GM12874 (cell line): ENCODE measurements around the gene MOG.

Experiments used
- TF ChIP-seq, protein P1 (sequence below): IDR thresholded peaks from 2 replicates; pipeline ENCODE4 v1.5.1; 2011; ENCODE audit warnings: low read depth, mild to moderate bottlenecking, control low read depth, low read length, moderate library complexity; ENCODE audit not compliant: insufficient read depth

The MOG gene

DNA sequence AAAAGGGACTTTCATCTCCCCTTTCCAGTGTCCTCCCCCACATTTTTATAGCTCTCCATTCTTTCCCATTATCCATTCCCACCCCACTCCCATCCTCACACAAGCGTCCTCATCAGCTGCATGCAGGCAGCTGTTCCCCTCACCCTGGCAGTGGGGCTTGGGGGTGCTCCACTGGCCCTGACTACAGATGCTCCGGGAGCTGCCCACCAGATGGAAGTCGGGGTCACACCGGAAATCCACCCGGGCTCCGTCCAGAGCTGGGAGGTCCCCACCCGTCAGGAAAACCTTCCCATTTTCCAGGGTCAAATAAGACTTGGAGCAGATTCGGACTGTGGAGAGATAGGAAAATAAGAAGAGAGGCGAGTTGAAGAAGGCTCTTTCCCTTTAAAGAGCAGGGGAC, 26.6 kb upstream of the MOG start:
- TF ChIP-seq, protein P1, sequence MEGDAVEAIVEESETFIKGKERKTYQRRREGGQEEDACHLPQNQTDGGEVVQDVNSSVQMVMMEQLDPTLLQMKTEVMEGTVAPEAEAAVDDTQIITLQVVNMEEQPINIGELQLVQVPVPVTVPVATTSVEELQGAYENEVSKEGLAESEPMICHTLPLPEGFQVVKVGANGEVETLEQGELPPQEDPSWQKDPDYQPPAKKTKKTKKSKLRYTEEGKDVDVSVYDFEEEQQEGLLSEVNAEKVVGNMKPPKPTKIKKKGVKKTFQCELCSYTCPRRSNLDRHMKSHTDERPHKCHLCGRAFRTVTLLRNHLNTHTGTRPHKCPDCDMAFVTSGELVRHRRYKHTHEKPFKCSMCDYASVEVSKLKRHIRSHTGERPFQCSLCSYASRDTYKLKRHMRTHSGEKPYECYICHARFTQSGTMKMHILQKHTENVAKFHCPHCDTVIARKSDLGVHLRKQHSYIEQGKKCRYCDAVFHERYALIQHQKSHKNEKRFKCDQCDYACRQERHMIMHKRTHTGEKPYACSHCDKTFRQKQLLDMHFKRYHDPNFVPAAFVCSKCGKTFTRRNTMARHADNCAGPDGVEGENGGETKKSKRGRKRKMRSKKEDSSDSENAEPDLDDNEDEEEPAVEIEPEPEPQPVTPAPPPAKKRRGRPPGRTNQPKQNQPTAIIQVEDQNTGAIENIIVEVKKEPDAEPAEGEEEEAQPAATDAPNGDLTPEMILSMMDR: no peak

DNA sequence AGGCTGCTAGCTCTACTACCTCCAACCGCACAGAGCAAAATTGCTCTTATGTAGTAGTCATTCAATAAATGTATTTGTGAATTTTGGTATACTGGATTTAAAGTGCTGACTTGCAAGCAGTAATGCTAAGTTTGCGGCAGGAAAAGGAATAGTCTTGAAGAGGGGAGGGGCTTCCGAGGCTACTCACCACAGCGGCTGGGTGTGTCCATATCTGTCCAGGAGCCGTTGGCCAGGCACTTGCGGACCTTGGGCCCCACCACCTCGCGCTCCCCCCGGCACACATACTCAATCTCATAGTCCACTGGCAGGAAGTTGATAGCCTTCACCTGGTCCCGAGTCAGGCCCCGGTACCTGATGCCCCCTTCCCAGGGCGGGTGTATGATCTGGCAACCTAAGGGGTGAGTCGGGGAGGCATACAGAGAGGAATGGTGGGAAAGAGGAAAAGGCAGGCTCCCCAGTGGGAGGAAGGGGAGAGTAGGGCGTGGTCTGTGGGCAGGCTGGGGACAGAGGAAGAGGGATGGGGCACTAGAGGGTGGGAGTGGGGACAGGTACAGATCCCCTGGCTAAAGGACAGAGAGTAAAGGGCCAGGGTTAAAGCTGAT, 25.6 kb upstream of the MOG start:
- TF ChIP-seq, protein P1: no peak

DNA sequence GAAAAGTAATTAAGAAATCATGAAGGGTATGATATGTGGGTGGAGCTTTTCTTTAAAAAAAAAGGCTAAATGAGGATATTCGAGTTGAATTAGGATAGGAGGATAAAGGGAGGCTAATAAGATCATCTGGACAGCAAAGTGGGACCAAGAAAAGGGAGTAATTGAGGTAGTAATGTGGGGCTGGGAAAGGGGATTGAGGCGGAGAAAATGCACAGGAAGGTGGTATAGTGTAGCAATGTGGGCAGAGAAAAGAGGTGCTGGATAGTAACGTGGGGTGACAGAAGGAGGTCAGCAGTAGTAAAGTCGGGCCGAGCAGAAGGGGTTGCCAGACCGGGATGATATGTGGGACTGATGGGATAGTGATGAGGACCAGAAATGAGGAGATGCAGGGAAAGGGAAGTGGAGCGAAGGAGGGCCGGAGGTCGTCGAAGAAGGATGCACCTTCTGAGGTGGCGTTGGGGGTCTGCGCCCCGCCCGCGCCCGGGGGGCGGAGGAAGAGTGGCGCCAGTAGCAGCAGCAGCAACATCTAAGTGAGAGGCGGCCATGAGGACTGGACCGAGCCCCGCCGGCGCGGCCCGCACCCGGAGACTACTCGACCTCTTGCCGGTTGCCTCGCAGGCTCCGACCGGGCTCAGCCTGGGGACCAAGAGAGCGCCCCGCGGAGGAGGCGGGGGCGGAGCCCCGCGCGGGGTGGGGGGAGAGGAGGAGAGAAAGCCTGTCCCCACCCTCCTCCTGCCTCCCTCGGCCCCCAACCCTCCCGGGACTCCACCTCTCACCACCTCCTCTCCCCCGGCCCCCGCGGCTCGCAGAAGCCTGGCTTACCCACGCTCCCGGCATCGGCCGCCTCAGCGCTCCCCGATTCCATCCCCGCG, 24.8 kb upstream of the MOG start:
- TF ChIP-seq, protein P1: no peak

DNA sequence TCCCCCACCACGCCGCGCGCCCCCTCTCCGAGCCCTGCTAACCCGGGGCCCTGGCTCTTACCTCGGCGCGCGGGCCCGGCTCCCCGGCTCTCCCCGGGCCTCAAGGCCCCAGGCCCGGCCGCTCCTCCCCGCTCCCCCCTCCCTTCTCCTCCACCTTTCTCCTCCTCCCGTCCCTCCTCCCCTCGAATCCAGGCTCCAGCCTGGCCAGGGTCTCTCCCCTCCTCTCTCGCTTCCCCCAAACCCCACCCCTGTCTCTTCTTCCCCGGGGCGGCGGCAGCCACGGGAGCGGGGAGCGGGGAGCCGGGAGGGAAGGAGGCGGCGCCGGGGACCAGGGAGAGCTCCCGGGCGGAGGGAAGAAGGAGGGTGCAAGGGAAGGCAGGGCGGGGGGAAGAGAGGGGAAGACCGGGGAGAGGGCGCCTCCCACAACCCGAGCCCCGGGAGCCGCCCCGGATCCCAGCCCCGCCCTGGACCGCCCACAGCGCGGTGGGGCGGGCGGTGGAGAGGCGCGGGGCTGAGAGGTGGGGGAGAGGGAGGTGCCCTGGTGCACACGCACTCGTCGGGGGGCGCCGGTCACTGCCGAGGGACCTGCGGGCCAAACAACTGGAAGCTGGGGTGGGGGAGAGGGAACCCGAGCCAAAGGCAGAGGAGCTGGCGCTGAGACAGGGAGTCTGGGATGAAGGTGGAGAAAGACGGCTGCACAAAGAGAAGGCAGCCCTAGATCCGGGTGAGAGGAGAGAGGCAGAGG, 23.9 kb upstream of the MOG start, which contains the start of gene GABBR1:
Gene GABBR1 (minus strand): TSS at position 395 of the 745 bp plus-strand sequence. CDS start 798 bp downstream, outside the sequence.
- TF ChIP-seq, protein P1: no peak

DNA sequence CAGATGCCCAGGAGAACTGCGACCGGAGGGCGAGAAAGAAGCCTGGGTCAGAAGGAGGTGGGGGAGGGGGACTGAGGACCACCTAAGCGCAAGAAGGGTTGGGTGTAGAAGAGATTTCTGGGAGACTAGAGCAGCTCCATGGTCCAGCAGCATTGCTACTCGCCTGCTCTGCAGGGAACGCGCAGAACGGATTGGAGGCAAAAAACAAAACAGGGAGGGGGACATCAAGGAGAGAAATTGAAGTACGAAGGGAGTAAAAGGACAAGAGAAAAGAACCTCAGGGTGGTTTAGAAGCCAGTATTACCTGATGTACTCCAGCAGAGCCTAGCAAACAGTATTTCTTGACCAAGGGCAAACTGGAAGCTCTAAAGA, 23.4 kb upstream of the MOG start:
- TF ChIP-seq, protein P1: no peak

DNA sequence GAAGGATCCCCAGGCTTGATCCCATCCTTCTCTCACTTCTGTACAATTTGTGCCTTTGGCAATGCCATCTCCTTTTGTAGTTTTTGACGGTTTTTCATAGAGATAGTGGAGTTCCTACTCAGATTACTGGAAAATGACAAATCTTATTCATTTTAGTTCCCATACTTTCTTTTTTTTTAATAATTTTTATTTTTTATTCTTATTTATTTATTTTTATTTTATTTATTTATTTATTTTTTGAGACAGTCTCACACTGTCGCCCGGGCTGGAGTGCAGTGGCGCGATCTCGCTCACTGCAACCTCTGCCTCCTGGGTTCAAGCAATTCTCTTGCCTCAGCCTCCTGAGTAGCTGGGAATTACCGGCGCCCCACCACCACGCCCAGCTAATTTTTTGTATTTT, 19.6 kb upstream of the MOG start:
- TF ChIP-seq, protein P1: no peak
